22Rv1 (cell line): Measurements from ENCODE around the gene ZNF831.

ENCODE experiments used
- H3K27ac ChIP-seq: fragments of 450-650 bp; 2 replicates; pipeline ENCODE4 v1.5.1; 2017
- ZFX ChIP-seq: fragments of 450-650 bp; IDR thresholded peaks from 2 replicates; pipeline ENCODE4 v1.6.1; 2017; ENCODE audit warnings: antibody characterized with exemption, borderline replicate concordance
- TF ChIP-seq, protein P1 (sequence below): fragments of 450-650 bp; IDR thresholded peaks from 2 replicates; pipeline ENCODE4 v1.5.1; 2017; ENCODE audit warnings: mild to moderate bottlenecking

ZNF831 gene

DNA sequence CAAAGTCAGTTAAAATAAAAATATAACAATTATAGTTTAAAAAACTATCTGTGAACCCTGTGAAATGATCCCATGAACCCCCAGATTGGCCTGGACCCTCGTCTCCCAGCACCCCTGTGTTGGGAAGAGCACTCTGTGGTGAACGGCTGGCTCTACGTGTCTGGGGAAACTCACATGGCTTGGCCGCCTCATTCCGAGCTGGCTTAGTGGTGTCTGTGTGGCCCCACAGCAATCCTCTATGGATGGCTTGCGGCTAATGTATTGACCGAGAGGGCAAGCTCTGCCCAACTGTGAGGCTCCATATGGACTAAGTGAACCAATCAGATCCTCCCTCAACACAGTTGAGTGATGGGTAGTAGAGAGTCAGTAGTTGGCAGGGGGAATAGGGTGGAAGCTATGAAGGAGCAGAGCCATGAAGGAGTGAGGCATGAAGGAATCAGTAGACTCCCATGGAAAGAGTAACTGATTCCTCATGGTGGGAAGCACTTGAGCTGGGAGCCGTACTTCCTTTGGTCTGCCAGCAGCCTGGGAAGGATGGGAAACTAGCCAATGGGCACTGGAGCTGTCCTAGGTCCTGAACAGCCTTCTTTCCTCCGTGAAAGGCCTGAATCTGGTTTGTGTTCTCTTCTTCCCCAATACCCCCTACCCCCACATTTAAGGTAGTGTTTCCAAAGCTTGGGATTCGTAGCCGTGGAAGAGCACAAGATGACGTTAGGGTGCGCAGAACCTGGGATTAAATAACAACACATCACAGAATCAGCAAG is 21.6 kb upstream of the ZNF831 start:
- TF ChIP-seq, protein P1, sequence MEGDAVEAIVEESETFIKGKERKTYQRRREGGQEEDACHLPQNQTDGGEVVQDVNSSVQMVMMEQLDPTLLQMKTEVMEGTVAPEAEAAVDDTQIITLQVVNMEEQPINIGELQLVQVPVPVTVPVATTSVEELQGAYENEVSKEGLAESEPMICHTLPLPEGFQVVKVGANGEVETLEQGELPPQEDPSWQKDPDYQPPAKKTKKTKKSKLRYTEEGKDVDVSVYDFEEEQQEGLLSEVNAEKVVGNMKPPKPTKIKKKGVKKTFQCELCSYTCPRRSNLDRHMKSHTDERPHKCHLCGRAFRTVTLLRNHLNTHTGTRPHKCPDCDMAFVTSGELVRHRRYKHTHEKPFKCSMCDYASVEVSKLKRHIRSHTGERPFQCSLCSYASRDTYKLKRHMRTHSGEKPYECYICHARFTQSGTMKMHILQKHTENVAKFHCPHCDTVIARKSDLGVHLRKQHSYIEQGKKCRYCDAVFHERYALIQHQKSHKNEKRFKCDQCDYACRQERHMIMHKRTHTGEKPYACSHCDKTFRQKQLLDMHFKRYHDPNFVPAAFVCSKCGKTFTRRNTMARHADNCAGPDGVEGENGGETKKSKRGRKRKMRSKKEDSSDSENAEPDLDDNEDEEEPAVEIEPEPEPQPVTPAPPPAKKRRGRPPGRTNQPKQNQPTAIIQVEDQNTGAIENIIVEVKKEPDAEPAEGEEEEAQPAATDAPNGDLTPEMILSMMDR = no peak
- TF ChIP-seq ZFX = no peak
- no peak overlapping the region for H3K27ac ChIP-seq

- TF ChIP-seq, protein P1 = no peak
- no peak for TF ChIP-seq ZFX
Measured at GRCh38 chr20:59143326-59143725, 20.3 kb upstream of the ZNF831 start.

DNA sequence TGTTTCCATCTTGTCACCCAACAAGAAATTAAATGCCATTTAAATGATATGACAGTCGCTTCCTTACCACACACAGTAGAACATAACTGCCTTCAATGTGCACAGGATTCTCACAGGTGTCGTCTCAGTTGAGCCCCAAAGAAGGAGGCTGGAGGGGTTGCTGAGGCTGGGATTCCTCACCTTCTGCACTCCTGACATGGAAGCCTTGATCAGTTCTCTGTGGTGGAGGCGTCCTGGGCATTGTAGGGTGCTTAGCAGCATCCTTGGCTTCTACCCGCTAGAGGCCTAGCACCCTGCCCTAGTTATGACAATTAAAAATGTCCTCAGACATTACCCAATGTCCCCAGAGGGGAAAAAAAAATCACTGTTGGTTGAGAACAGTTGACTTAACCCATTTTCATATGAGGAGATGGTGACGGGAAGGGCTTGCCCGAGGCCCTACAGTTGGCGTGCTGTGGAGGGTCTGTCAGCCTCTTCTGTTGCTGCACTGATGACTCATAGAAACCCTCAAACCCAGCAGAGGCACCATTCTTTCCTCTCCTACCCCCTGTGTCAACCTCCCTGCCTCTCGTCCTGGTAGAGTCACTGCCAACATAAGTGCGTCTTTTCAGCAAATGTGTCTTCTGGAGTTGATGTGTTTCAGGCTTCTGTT is 19.3 kb upstream of the ZNF831 start:
- no peak overlapping the region for H3K27ac ChIP-seq
- no peak for TF ChIP-seq ZFX
- TF ChIP-seq, protein P1 = no peak

More at GRCh38 chr20:59143326-59143725, 20.3 kb upstream of the ZNF831 start:
- no peak overlapping the region for H3K27ac ChIP-seq

GRCh38 chr20:59144831-59145196 is 18.8 kb upstream of the ZNF831 start:
- no peak overlapping the region for H3K27ac ChIP-seq
- TF ChIP-seq ZFX = no peak
- TF ChIP-seq, protein P1 = no peak

- H3K27ac ChIP-seq = no peak overlapping the region
- TF ChIP-seq, protein P1 = no peak
- no peak for TF ChIP-seq ZFX
Measured at GRCh38 chr20:59145247-59145923, 18.2 kb upstream of the ZNF831 start.

GRCh38 chr20:59145924-59146779 is 17.5 kb upstream of the ZNF831 start:
- no peak overlapping the region for H3K27ac ChIP-seq
- no peak for TF ChIP-seq ZFX
- TF ChIP-seq, protein P1 = no peak
